Thoracic aorta (tissue), 2 donors: ENCODE measurements around the gene NHERF1. TPM values are rescaled to one million over a fixed set of nuclear protein-coding genes. Genes with fewer than 3 reads are reported as not detected.

Experiments
- ATAC-seq: fragments of 150-250 bp; one replicate; pipeline ENCODE4 v1.8.0; 2017; ENCODE audit warnings: low read depth; ENCODE audit not compliant: insufficient number of reproducible peaks, low FRiP score
- DNase-seq: peaks from one replicate; pipeline ENCODE4 v3.0.0-alpha.2; 2020; ENCODE audit warnings: low spot score
- H3K27ac ChIP-seq, 2 donors: fragments of 200-600 bp; sonication (generic); 1 replicate in 1 of 2; 2 replicates in 1 of 2; pipeline ENCODE4 v1.5.1; 2016; ENCODE audit warnings: mild to moderate bottlenecking in 2 of 2, moderate library complexity in 2 of 2
- H3K27me3 ChIP-seq: fragments of 200-600 bp; sonication (generic); replicated peaks from 2 replicates; pipeline ENCODE4 v1.6.0; 2016; ENCODE audit warnings: mild to moderate bottlenecking; ENCODE audit not compliant: insufficient read depth
- H3K36me3 ChIP-seq: fragments of 200-600 bp; sonication (generic); one replicate; pipeline ENCODE4 v1.5.1; 2016
- H3K4me1 ChIP-seq, 2 donors: fragments of 200-600 bp; sonication (generic); 1 replicate in 1 of 2; 2 replicates in 1 of 2; pipeline versions ENCODE4 v1.5.1 to v1.6.0; 2016; ENCODE audit warnings: low read depth in 2 of 2, mild to moderate bottlenecking in 1 of 2; ENCODE audit not compliant: control insufficient read depth in 1 of 2
- H3K4me3 ChIP-seq: fragments of 200-600 bp; sonication (generic); 2 replicates; pipeline ENCODE4 v1.5.1; 2016; ENCODE audit warnings: mild to moderate bottlenecking
- H3K9me3 ChIP-seq: fragments of 200-600 bp; sonication (generic); 2 replicates; pipeline ENCODE4 v1.5.1; 2016
- CTCF ChIP-seq: fragments of 200-600 bp; sonication (generic); IDR thresholded peaks from one replicate; pipeline ENCODE4 v1.5.1; 2019; ENCODE audit warnings: antibody characterized with exemption
- total RNA-seq, 2 donors: library from RNA; depleted of rRNA; stranded (reverse); fragments of >200 nt; gene quantifications; one replicate each; pipeline versions ENCODE4 v1.1.0 to v1.2.3, GENCODE V29; 2016

Gene NHERF1
- total RNA-seq, 2 donors from 2014 or later, result 23.2 to 32.8 TPM

GRCh38 chr17:74785096-74785980, 36.9 kb downstream of the NHERF1 start:
- TF ChIP-seq CTCF, result no peak
- DNase-seq, result no peak
- no peaks in the 10 kb centered on the region for H3K9me3 ChIP-seq
- no peak for ATAC-seq
- no peak overlapping the region for H3K27ac ChIP-seq
- H3K36me3 ChIP-seq, result peaks cover 12% of the 10 kb centered on the region
- H3K27me3 ChIP-seq, result no peaks in the 10 kb centered on the region
- no peak overlapping the region for H3K4me3 ChIP-seq
- no peaks in the 10 kb centered on the region for H3K4me1 ChIP-seq

GRCh38 chr17:74785981-74786360, 37.5 kb downstream of the NHERF1 start:
- H3K4me1 ChIP-seq, result no peaks in the 10 kb centered on the region
- no peak for TF ChIP-seq CTCF
- ATAC-seq (no peak), DNase-seq (no peak)
- no peaks in the 10 kb centered on the region for H3K27me3 ChIP-seq
- no peaks in the 10 kb centered on the region for H3K9me3 ChIP-seq
- no peak overlapping the region for H3K4me3 ChIP-seq
- no peak overlapping the region for H3K27ac ChIP-seq
- peaks cover 18% of the 10 kb centered on the region for H3K36me3 ChIP-seq

- no peak for ATAC-seq
- H3K9me3 ChIP-seq, result no peaks in the 10 kb centered on the region
- peaks cover 18% of the 10 kb centered on the region for H3K36me3 ChIP-seq
These were observed 38.1 kb downstream of the NHERF1 start for GRCh38 chr17:74786431-74787055.

GRCh38 chr17:74790161-74791058, 42.0 kb downstream of the NHERF1 start:
- no peak for ATAC-seq
- Histone ChIP-seq H3K27ac (no peak overlapping the region), H3K36me3 (peaks cover 35% of the 10 kb centered on the region), H3K4me1 (no peaks in the 10 kb centered on the region), H3K4me3 (no peak overlapping the region), H3K9me3 (no peaks in the 10 kb centered on the region), H3K27me3 (no peaks in the 10 kb centered on the region)
- no peak for TF ChIP-seq CTCF
- DNase-seq, result no peak

More at GRCh38 chr17:74786431-74787055, 38.1 kb downstream of the NHERF1 start:
- DNase-seq, result no peak
- no peak for TF ChIP-seq CTCF
- Histone ChIP-seq H3K4me3 (no peak overlapping the region), H3K4me1 (no peaks in the 10 kb centered on the region), H3K27me3 (no peaks in the 10 kb centered on the region), H3K27ac (no peak overlapping the region)
